NCI-H460 (cell line): ENCODE data around the gene SPACA9. TPM values are rescaled to one million over a fixed set of nuclear protein-coding genes. Genes with fewer than 3 reads are reported as not detected.

Experiments
- DNase-seq: peaks from one replicate; pipeline ENCODE4 v3.0.0-alpha.2; 2016; ENCODE audit warnings: low read depth; ENCODE audit errors: extremely low read depth
- total RNA-seq: library from RNA; depleted of rRNA; stranded (reverse); fragments of >200 nt; shearing (Covaris generic); gene quantifications from 2 replicates; pipeline ENCODE4 v1.2.3, GENCODE V29; 2014; rRNA removed

Gene SPACA9
- total RNA-seq, 1 experiment from 2014 or later, result 7.9 TPM

DNA sequence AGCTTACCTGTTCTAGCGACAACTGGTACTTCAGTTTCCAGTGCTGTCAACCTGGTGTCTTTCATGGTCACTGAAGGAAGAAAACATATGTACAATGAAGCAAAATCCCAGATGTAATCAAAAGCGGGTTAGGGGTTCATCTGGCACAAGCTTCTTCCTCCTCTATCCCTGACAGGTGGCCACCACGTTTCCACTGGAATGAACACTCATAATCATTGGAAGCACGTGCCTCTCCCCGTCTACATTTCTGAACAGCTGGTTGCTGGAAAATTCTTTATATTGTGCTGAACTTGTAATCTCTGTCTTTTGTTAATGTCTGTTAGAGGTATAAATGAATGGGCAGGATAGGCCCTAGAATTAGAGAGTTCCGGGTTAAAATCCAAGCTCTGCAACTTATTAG lies 56.3 kb downstream of the SPACA9 start:
- DNase-seq, result no peak

- DNase-seq, result no peak
Measured at GRCh38 chr9:132937463-132937901, 58.8 kb downstream of the SPACA9 start.

DNA sequence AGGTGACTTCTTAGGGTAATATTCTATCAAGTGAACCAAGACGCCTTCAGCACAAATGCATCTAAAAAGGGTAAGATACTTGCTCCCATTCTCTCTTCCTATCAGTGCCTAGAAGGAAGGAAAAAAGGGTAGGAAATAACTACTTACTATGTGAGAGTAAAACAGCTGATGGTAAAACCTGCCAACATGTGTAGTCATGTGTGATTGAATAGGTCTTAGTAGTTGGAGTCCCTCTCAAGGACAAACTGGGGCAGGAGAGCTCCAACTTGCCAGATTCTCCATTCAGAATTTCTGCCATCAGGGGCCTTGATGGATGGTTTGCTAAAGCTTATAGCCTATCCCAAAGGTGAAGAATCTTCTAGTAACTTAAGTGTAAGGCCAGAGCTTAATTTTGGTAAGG lies 60.5 kb downstream of the SPACA9 start:
- DNase-seq, result no peak

Other genes with a start within 250 kb of the SPACA9 start
- 30.9 and 33.8 TPM in 2 replicates for gene DDX31, start 208.9 kb upstream of the SPACA9 start, total RNA-seq
- gene GTF3C4, start 208.4 kb upstream of the SPACA9 start, total RNA-seq, result 18.3 and 20.0 TPM in 2 replicates
- 0.42 and 2.6 TPM in 2 replicates for gene AK8, start 614 bp upstream of the SPACA9 start, total RNA-seq
- 30.6 and 34.1 TPM in 2 replicates for gene TSC1, start 65.7 kb downstream of the SPACA9 start, total RNA-seq
- not detected in 2 replicates for gene GFI1B, start 99.8 kb downstream of the SPACA9 start, total RNA-seq
- gene GTF3C5, start 152.1 kb downstream of the SPACA9 start, total RNA-seq, result 56.2 and 63.1 TPM in 2 replicates
- 0.26 and 0.35 TPM in 2 replicates for gene CEL, start 183.1 kb downstream of the SPACA9 start, total RNA-seq
- 19.2 and 21.2 TPM in 2 replicates for gene RALGDS, start 242.3 kb downstream of the SPACA9 start, total RNA-seq